DMS 273 (cell line): Measurements from ENCODE around the gene STK33.

Experiments used
- DNase-seq: peaks from one replicate; lab custom pipeline; 2025; ENCODE audit not compliant: unreplicated experiment; lab: John Stamatoyannopoulos, UW

Gene STK33

DNA sequence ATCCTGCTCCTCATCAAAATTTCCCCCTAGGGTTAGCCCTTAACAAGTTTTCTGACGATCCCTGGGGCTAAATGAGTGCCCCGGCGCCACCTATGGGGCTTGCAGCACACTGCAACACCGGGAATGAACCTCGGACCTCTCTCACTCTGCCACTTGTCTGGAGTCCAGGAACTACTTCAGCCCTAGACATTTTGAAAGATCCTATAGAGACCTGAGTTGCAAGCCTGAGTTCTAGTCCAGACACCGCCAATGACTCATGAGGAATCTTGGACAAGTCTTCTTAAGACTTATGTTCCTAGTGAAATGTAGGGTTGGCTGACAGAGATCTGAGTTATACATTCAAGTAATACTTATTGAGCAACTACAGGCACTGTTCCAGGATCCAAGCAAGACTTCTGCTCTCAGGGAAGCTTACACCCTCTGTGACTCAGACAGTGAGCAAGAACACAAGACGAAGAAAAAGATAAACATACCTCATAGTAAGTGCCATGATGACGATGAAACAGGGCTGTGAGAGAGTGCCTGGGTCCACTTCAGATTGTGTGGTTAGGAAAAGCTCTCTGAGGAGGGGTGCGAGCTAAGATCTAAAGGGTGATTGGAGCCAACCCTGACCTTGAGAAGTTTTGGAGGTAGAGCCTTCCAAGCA is 10.2 kb upstream of the STK33 start:
- DNase-seq = peak; percentile 69

DNA sequence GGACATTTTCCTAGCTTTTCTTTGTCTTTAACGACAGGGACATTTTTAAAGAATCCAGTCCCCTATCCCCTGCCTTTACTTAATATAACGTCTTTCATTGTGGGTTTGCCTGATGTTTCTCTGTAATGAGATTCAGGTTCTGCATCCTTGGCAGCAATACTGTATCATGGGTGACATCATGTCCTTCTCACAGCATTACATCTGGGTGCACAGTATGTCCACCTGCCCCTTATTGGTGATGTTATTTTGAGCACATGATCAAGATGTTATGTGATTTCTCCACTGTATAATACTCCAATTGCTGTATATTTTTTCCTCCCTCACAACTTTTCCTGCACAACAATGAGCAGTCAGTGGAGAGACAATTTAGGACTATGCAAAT is 9.7 kb upstream of the STK33 start:
- peak; percentile 25 for DNase-seq

DNA sequence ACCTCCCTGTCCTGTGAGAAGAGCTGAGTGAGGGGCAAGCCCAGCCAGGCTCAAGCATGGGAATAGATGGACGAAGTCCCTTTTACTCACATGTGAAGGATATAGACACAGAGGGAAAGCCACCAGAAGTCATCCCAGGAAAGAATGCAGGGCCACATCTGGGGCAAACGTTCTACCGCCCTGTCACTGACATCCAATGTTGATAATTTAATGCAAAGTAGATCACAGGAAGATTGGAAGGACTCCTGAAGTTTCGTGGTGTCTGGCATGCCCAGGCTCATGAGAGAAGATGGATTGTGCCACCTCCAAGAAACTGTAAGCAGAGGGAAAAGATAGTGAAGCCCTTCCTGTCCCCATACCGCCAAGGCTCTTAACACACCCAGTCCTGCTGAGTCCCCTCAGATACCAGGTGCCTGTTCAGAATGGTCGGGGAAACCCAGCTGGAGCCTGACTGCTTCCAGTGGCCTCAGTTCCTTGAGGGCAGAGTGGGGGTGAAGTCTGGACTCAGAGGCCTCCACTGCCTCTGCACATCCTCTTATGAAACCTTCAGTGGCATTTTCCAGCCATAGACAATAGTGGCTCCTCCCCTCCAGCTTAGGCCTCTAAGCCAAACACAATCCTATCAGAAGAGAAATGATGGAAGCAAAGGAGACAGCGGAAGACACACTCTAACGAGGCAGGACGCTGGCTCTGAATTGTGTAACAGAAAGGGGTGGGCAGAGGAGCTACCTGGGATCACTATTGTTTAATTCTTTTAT is 7.5 kb upstream of the STK33 start:
- DNase-seq = no peak

DNA sequence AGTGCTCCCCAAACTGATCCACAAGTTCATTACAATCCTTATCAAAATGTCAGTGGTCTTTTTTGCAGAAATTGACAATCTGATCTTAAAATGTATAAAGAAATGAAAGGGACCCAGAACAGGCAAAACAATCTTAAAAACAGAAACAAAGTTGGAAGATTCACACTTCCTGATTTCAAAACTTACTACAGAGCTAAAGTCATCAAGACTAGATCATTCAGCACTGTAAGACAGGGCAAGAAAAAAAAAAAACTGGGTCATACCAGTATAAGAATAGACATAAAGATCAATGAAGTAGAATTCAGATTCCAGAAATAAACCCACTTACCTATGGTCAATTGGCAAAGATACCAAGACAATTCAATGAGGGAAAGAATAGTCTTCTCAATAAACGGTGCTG is 4.5 kb upstream of the STK33 start:
- DNase-seq = no peak

DNA sequence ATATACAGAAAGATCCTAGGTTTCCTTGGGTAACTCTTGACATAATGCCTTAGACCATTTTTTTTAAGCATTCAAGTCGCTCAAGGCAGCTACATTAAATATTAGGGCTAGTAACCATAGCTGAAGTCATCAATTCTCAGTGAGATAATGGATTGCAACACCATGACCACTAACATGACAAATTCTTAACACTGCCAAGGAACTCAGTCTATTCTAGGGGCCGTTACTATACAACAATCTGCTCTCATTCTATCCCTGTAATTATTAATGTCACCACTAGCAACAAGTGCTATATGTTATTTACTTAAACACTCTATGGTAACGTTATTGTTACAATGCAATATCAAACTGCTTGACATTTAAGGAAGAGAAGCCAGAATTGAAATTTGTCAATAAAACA is 3.2 kb upstream of the STK33 start:
- DNase-seq = no peak

DNA sequence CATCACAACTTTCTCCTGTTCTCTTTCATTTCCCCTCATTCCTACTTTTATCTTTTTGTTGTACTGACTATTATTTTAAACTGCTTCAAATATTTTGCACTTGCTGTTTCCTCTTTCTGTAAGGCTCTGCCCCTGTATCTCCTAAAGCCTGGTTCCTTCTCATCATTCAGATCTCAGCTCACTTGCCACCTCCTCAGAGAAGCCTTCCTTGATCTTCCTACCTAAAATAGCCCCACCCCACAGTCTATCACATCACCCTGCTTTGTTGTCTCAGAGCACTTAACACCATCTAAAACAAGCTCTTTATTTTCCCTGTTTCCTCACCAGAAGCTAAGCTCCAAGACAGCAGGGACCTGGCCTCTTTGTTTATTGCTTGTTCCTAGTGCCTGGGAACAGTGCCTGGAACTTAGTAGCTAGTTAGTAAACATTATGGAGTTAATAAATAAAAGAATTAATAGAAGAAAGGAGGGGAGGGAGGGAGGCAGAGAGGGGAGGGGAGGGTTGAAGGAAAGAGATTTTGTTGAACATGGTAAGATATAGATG is 2.5 kb upstream of the STK33 start:
- no peak for DNase-seq

DNA sequence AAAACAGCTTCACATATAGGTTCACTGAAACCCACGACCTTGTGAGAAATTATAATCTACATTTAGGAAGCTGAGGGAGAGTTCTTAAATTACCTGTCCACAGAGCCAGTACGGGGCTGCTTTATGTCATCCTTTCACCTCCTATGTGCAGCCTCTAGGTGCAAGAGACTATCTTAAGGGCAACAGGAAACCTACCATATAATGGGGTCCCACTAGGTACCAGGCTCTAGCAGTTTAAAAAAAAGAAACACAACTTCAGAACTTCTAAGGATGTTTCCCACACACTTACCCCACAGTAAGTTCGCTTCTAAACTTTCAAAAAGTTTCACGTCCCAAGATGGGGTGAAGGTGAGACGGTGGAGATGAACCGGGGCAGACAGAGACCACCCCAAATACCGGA is 573 bp downstream of the STK33 start:
- DNase-seq = no peak

DNA sequence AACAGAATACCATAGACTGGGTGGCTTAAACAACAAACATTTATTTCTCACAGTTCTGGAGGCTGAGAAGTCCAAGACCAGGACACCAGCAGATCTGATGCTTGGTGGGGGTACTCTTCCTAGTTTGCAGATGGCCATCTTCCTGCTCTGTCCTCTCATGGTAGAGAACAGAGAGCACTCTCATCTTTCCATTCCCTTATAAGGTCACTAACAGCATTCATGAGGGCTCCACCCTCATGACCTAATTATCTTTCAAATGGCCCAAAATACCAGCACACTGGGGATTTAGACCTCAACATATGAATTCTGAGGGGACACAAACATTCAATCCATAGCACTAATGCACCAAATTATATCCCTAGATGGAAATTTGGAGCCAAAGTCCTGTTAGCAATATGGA is 6.1 kb downstream of the STK33 start:
- DNase-seq = no peak

DNA sequence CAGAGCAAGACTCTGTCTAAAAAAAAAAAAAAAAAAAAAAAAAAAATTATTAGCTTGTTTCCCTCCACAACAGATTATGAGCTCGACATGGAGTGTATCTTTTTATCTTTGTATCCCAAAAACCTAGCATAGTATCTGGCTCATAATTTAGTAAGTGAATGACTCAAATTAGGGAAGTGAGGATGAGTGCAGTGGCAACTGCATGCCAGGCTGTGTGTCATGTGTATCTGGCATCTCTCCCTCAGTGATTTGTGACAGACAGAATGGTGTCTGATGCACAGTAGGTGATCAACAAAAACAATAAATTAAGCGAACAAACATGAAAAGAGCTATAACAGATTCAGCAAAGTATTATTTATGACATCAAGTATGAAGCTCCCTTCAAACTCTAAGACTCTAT is 7.2 kb downstream of the STK33 start:
- DNase-seq = no peak

DNA sequence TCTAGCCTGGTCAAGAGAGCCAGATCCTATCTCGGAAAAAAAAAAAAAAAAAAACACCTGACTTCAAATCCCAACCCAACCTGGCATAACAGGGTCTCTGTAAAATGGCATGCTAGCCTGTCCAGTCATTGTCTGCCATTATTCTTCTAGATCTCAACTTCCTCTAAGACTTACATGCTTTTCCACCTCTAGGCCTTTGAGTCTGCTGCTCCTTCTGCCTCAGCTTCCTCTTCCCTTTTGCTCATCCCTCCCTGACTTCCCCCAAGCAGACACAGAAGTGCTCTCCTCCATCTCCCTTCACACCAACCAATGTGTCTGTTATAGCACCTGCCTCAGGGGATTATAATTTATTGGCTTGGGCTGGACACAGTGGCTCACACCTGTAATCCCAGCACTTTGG is 7.8 kb downstream of the STK33 start:
- no peak for DNase-seq

DNA sequence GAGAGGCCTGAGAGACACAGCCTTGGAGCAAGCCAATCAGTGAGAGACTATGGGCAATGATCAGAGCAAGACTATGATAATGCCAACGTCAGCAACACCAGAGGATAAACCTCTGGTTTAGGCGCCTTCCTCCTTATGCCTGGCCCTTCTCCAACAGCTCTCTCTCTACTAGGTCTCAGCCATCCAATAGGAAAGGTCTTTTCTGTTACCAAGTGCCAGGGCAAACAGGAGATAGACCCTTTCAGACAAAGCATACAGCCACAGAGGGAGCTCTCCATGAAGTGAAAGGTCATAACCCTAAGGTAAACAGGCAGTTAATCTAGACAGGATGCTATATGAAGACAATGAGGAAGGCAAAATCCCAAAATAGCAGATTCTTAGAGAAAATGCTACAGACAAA is 9.5 kb downstream of the STK33 start:
- DNase-seq = peak; percentile 82

DNA sequence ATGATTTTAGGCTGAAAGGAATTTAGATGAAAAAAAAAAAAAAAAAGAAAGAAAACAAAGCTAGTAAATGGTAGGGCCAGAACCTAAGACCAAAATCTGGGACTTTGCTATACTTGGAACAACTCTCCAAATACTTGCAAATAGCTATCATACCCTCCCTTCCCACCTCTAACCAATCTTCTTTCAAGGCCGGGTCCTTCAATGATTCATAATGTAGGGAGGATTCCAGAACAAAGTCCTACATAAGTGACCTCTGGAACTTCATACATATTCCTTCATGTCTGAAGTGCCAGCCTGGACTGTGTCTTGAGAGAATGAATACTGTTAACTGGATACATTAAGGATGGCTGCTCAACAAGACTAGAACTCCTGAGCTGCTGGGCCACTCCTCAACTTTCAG is 9.9 kb downstream of the STK33 start:
- DNase-seq = no peak

DNA sequence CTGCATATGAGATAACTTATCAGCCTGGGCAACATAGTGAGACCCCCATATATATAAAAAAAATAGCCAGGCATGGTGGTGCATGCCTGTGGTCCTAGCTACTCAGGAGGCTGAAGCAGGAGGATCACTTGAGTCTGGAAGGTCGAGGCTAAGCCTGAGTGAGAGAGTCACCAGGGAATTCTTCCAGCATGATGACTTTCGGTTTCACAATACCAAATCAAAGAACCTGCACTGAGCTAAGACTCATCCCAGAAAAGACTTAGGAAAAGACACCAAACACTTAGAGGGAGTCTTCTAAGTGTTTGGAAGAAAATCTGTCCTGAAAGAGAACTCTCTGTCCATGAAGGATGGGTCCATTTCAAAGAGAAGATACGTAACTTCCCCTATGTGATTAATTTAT is 12.7 kb downstream of the STK33 start:
- DNase-seq = no peak

DNA sequence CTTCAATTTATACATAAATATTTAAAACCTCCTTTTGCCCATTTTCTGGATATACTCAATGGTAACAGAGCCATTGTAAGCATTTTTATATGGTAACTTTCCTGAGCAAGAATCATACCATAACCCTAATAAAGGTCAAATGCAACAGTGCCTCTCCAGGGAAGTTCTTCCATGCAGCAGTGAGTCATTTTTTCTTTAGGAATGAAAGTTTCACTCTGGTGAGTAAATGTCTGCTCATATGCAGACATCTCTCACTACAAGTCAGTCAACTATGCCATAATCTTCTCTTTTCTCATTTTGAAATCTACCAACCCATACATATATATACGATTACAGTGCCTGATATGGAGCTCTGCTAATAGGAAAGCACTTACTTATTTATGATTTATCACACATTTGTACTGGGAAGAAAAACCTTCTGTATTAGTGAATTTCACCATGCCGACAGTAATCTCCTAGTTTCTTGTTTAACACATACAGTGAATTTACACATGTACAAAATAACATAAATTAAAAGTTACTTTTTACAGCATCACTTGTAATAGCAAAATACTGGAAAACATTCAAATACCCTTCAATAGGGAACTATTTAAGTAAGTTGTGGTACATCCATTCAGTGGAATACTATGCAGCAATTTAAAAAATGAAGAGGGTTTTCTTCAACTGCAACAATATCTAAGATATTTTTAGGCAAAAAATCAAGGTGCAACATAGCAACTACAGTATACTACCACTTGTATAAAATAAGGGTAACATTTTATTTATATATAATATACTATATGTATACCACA is 16.0 kb downstream of the STK33 start:
- DNase-seq = no peak

DNA sequence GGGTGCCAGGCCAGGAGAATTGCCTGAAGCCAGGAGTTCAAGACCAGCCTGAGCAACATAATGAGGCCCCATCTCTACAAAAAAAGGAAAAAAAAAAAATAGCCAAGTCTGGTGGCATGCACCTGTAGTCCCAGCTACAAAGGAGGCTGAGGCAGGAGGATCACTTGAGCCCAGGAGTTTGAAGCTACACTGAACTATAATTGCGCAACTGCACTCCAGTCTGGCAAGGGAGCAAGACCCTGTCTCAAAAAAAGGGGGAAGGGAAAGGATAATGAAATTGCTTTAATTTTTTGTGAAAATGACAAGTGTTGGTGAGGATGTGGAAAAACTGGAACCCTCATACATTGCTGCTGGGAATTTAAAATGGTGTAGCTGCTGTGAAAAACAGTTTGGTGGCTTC is 19.2 kb downstream of the STK33 start:
- no peak for DNase-seq

DNA sequence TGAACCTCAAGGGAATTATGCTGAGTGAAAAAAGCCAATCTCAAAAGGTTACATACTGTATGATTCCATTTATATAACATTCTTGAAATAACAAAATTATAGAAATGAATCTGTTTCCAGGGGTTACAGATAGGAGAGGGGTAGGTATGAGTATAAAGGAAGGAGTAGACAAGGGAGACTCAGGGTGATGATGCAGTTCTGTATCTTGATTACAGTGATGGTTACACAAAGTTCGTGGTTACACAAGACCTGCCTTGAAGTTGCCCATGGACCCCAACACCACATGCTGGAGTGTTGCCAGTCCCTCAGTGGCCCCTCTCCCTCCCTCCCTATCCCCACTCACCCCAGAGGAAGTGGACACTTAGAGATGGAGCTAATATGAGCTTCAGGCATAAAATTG is 20.3 kb downstream of the STK33 start:
- DNase-seq = no peak

DNA sequence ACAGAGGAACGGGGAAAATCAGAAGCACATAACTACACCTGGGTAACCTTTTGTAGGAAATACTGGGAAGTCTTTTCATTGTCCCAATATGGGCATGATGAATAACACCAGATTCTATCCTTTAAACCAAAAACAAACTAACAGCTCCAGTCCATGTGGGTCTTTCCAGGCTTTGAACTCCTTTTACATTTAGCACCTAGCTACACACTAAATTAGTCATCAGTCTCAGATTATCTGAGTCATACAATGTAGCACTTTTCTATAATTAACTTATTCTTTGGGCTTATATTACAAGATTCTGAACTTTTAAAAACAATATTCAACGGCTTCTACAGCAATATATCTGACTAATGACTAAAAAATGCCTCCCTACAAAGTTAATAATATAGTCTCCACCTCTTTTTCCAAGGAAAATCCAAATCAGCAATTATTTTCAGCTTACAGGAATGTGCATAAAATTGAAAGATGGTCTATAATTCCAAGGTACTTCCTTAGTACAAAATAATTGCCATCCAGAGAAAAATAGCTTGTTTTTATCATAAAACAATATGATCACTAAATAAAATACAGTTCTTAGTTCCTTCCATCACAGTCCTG is 26.3 kb downstream of the STK33 start:
- DNase-seq = no peak

DNA sequence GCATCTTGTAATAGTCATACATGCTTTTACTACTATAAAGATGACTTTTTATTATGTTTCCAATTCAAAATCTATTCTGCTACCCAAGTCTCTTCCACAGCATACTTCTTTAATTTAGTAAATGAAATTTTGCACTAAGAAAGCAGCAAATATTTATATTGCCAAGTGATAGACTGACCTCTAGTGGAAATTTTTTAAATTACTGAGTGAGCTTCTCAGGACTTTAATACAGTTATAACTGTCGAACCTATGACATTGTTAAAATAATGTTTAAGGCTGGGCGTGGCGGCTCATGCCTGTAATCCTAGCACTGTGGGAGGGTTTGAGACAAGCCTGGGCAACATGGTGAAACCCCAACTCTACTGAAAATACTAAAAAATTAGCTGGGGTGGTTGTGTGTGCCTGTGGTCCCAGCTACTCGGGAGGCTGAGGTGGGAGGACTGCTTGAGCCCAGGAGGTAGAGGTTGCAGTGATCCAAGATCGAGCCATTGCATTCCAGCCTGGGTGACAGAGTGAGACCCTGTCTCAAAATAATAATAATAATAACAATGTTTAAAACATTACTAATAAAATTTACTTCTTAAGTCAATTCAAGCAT is 27.3 kb downstream of the STK33 start:
- peak; percentile 74 for DNase-seq

DNA sequence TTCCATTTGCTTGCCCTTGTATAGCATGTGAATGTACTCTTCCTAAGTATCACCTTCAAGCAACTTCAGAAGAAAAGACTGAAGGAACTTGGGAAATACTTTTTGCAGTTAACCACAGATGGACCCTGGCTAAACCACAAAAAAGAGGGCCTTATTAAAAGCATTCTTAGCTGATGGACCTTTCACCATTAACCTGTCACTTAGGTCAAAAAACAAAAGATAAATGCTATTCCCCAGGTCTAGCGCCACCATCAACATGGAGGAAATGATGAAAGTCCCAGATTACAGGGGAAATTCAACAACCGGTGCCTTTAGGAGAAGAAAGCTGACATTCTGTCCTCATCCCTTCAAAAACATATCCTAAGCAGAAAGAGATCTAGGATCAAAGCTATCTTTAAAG is 29.5 kb downstream of the STK33 start:
- no peak for DNase-seq

DNA sequence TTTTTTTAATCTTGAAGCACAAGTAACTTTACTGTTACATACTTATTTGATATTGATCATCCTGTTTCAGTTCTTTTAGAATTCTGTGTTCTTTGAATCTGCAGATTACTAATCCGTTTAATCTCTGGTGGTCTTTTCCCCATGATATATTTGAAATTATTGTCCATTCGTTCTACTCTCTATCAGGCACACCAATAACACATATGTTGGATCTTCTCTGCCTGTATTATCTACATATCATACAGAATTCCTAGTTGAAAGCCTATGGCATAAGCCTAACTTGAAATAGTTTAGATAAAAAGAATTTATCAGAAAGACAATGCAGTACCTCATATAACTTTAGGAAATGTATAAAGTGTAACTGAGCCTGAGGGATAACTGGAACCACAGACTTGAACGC is 32.6 kb downstream of the STK33 start:
- no peak for DNase-seq

DNA sequence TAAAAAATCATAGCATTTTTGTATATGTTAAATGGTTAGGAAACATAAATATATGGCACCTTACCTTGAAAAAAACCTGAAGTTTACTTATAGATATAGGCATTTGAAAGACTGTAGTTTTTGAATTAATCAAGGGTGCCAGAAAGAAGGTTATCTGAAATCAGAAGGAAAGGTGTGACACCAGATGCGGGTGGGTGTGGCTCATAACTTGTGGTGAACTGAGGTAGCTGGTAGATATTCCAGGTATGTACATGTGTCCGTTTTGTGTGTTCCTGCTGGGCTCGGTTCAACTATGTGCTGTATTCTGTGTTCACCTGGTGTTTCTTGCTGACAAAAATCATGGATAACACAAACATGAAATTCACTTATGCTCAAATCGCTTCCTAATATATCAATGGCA is 35.6 kb downstream of the STK33 start:
- DNase-seq = no peak
